ENCODE results near the gene MRTFA.

Gene MRTFA

GRCh38 chr22:40486962-40487602 lies 149.4 kb downstream of the MRTFA start:
- peaks cover 19% of the 10 kb centered on the region for H3K4me1 Mint-ChIP-seq (ENCODE audit: low read depth)
- no peak overlapping the region for H3K4me3 Mint-ChIP-seq
- H3K27ac Mint-ChIP-seq: no peak overlapping the region
- H3K27me3 Mint-ChIP-seq (ENCODE audit: low read depth): no peaks in the 10 kb centered on the region
- peaks cover 1% of the 10 kb centered on the region for H3K36me3 Mint-ChIP-seq (ENCODE audit: low read depth)
- no peaks in the 10 kb centered on the region for H3K9me3 Mint-ChIP-seq

- H3K36me3 Mint-ChIP-seq (ENCODE audit: low read depth): peaks cover 1% of the 10 kb centered on the region
- peaks cover 20% of the 10 kb centered on the region for H3K4me1 Mint-ChIP-seq (ENCODE audit: low read depth)
- no peak overlapping the region for H3K27ac Mint-ChIP-seq
- H3K9me3 Mint-ChIP-seq: no peaks in the 10 kb centered on the region
- no peaks in the 10 kb centered on the region for H3K27me3 Mint-ChIP-seq (ENCODE audit: low read depth)
- no peak overlapping the region for H3K4me3 Mint-ChIP-seq
These were observed 150.5 kb downstream of the MRTFA start for GRCh38 chr22:40485813-40486667.

GRCh38 chr22:40484906-40485669 lies 151.4 kb downstream of the MRTFA start:
- H3K4me3 Mint-ChIP-seq: no peak overlapping the region
- H3K36me3 Mint-ChIP-seq (ENCODE audit: low read depth): no peaks in the 10 kb centered on the region
- peaks cover 22% of the 10 kb centered on the region for H3K4me1 Mint-ChIP-seq (ENCODE audit: low read depth)
- H3K9me3 Mint-ChIP-seq: no peaks in the 10 kb centered on the region
- H3K27me3 Mint-ChIP-seq (ENCODE audit: low read depth): no peaks in the 10 kb centered on the region
- no peak overlapping the region for H3K27ac Mint-ChIP-seq

GRCh38 chr22:40482886-40483285 lies 153.6 kb downstream of the MRTFA start:
- H3K36me3 Mint-ChIP-seq (ENCODE audit: low read depth): no peaks in the 10 kb centered on the region
- no peak overlapping the region for H3K4me3 Mint-ChIP-seq
- H3K9me3 Mint-ChIP-seq: no peaks in the 10 kb centered on the region
- H3K4me1 Mint-ChIP-seq (ENCODE audit: low read depth): peaks cover 30% of the 10 kb centered on the region
- no peak overlapping the region for H3K27ac Mint-ChIP-seq
- no peaks in the 10 kb centered on the region for H3K27me3 Mint-ChIP-seq (ENCODE audit: low read depth)

- no peaks in the 10 kb centered on the region for H3K9me3 Mint-ChIP-seq
- no peak overlapping the region for H3K4me3 Mint-ChIP-seq
- no peaks in the 10 kb centered on the region for H3K36me3 Mint-ChIP-seq (ENCODE audit: low read depth)
- H3K4me1 Mint-ChIP-seq (ENCODE audit: low read depth): peaks cover 27% of the 10 kb centered on the region
- H3K27ac Mint-ChIP-seq: no peak overlapping the region
- no peaks in the 10 kb centered on the region for H3K27me3 Mint-ChIP-seq (ENCODE audit: low read depth)
These were observed 154.1 kb downstream of the MRTFA start for GRCh38 chr22:40482391-40482790.

GRCh38 chr22:40480996-40481395 lies 155.5 kb downstream of the MRTFA start:
- Mint-ChIP-seq H3K4me1 (ENCODE audit: low read depth) (peaks cover 21% of the 10 kb centered on the region), H3K27me3 (ENCODE audit: low read depth) (no peaks in the 10 kb centered on the region), H3K4me3 (no peak overlapping the region), H3K36me3 (ENCODE audit: low read depth) (no peaks in the 10 kb centered on the region), H3K9me3 (no peaks in the 10 kb centered on the region), H3K27ac (no peak overlapping the region)

GRCh38 chr22:40479887-40480538 lies 156.5 kb downstream of the MRTFA start:
- H3K9me3 Mint-ChIP-seq: no peaks in the 10 kb centered on the region
- peaks cover 18% of the 10 kb centered on the region for H3K4me1 Mint-ChIP-seq (ENCODE audit: low read depth)
- H3K27me3 Mint-ChIP-seq (ENCODE audit: low read depth): no peaks in the 10 kb centered on the region
- no peaks in the 10 kb centered on the region for H3K36me3 Mint-ChIP-seq (ENCODE audit: low read depth)
- no peak overlapping the region for H3K27ac Mint-ChIP-seq
- H3K4me3 Mint-ChIP-seq: no peak overlapping the region

- H3K4me1 Mint-ChIP-seq (ENCODE audit: low read depth): peaks cover 18% of the 10 kb centered on the region
- H3K27me3 Mint-ChIP-seq (ENCODE audit: low read depth): no peaks in the 10 kb centered on the region
- no peak overlapping the region for H3K4me3 Mint-ChIP-seq
- no peaks in the 10 kb centered on the region for H3K36me3 Mint-ChIP-seq (ENCODE audit: low read depth)
- no peaks in the 10 kb centered on the region for H3K9me3 Mint-ChIP-seq
- no peak overlapping the region for H3K27ac Mint-ChIP-seq
These were observed 157.3 kb downstream of the MRTFA start for GRCh38 chr22:40479126-40479800.

GRCh38 chr22:40478338-40479125 lies 158.0 kb downstream of the MRTFA start:
- no peak overlapping the region for H3K4me3 Mint-ChIP-seq

GRCh38 chr22:40477683-40478337 lies 158.7 kb downstream of the MRTFA start:
- peaks cover 18% of the 10 kb centered on the region for H3K4me1 Mint-ChIP-seq (ENCODE audit: low read depth)
- H3K9me3 Mint-ChIP-seq: no peaks in the 10 kb centered on the region
- H3K27ac Mint-ChIP-seq: no peak overlapping the region
- no peaks in the 10 kb centered on the region for H3K27me3 Mint-ChIP-seq (ENCODE audit: low read depth)
- no peaks in the 10 kb centered on the region for H3K36me3 Mint-ChIP-seq (ENCODE audit: low read depth)
- no peak overlapping the region for H3K4me3 Mint-ChIP-seq

More at GRCh38 chr22:40478338-40479125, 158.0 kb downstream of the MRTFA start:
- no peaks in the 10 kb centered on the region for H3K27me3 Mint-ChIP-seq (ENCODE audit: low read depth)
- peaks cover 18% of the 10 kb centered on the region for H3K4me1 Mint-ChIP-seq (ENCODE audit: low read depth)
- H3K36me3 Mint-ChIP-seq (ENCODE audit: low read depth): no peaks in the 10 kb centered on the region
- H3K27ac Mint-ChIP-seq: no peak overlapping the region
- no peaks in the 10 kb centered on the region for H3K9me3 Mint-ChIP-seq

- Mint-ChIP-seq H3K27ac (no peak overlapping the region), H3K9me3 (no peaks in the 10 kb centered on the region), H3K36me3 (ENCODE audit: low read depth) (no peaks in the 10 kb centered on the region), H3K4me3 (no peak overlapping the region), H3K4me1 (ENCODE audit: low read depth) (peaks cover 20% of the 10 kb centered on the region), H3K27me3 (ENCODE audit: low read depth) (no peaks in the 10 kb centered on the region)
These were observed 160.2 kb downstream of the MRTFA start for GRCh38 chr22:40476341-40476740.

- H3K27ac Mint-ChIP-seq: no peak overlapping the region
These were observed 162.8 kb downstream of the MRTFA start for GRCh38 chr22:40473703-40474102.

GRCh38 chr22:40472579-40472978 lies 163.9 kb downstream of the MRTFA start:
- H3K27me3 Mint-ChIP-seq (ENCODE audit: low read depth): no peaks in the 10 kb centered on the region
- H3K27ac Mint-ChIP-seq: no peak overlapping the region
- no peaks in the 10 kb centered on the region for H3K9me3 Mint-ChIP-seq
- peaks cover 7% of the 10 kb centered on the region for H3K4me1 Mint-ChIP-seq (ENCODE audit: low read depth)
- peaks cover 2% of the 10 kb centered on the region for H3K36me3 Mint-ChIP-seq (ENCODE audit: low read depth)
- no peak overlapping the region for H3K4me3 Mint-ChIP-seq

More at GRCh38 chr22:40473703-40474102, 162.8 kb downstream of the MRTFA start:
- no peaks in the 10 kb centered on the region for H3K9me3 Mint-ChIP-seq
- H3K4me1 Mint-ChIP-seq (ENCODE audit: low read depth): peaks cover 13% of the 10 kb centered on the region
- H3K36me3 Mint-ChIP-seq (ENCODE audit: low read depth): peaks cover 2% of the 10 kb centered on the region
- no peaks in the 10 kb centered on the region for H3K27me3 Mint-ChIP-seq (ENCODE audit: low read depth)
- no peak overlapping the region for H3K4me3 Mint-ChIP-seq
